ENCODE data around the gene OSGIN1. TPM values are rescaled to one million over a fixed set of nuclear protein-coding genes. Genes with fewer than 3 reads are reported as not detected.

OSGIN1 gene
- total RNA-seq, 1 experiment from 2014 or later: 69.7 TPM

- in situ Hi-C loops (cut with HindIII; ENCODE audit: low pct_unique_long_range_greater_than_20kb, low sequenced_read_pairs): no loop called here
- no peak for DNase-seq (ENCODE audit: low read depth)
These were observed 26.4 kb downstream of the OSGIN1 start for GRCh38 chr16:83979441-83979840.

- in situ Hi-C loops (cut with HindIII; ENCODE audit: low pct_unique_long_range_greater_than_20kb, low sequenced_read_pairs): no loop called here
- no peak for DNase-seq (ENCODE audit: low read depth)
These were observed 27.8 kb downstream of the OSGIN1 start for GRCh38 chr16:83980794-83981193.

GRCh38 chr16:83981799-83982198 is 28.8 kb downstream of the OSGIN1 start:
- in situ Hi-C loops (cut with HindIII; ENCODE audit: low pct_unique_long_range_greater_than_20kb, low sequenced_read_pairs): no loop called here
- no peak for DNase-seq (ENCODE audit: low read depth)

GRCh38 chr16:83983491-83983890 is 30.5 kb downstream of the OSGIN1 start:
- in situ Hi-C loops (cut with HindIII; ENCODE audit: low pct_unique_long_range_greater_than_20kb, low sequenced_read_pairs): no loop called here
- no peak for DNase-seq (ENCODE audit: low read depth)

- in situ Hi-C loops (cut with HindIII; ENCODE audit: low pct_unique_long_range_greater_than_20kb, low sequenced_read_pairs): no loop called here
- no peak for DNase-seq (ENCODE audit: low read depth)
These were observed 36.3 kb downstream of the OSGIN1 start for GRCh38 chr16:83989300-83989699.

- in situ Hi-C loops (cut with HindIII; ENCODE audit: low pct_unique_long_range_greater_than_20kb, low sequenced_read_pairs): no loop called here
- no peak for DNase-seq (ENCODE audit: low read depth)
These were observed 37.5 kb downstream of the OSGIN1 start for GRCh38 chr16:83990492-83990891.

- in situ Hi-C loops (cut with HindIII; ENCODE audit: low pct_unique_long_range_greater_than_20kb, low sequenced_read_pairs): no loop called here
- no peak for DNase-seq (ENCODE audit: low read depth)
These were observed 39.6 kb downstream of the OSGIN1 start for GRCh38 chr16:83992624-83993023.

- no peak for DNase-seq (ENCODE audit: low read depth)
- in situ Hi-C loops (cut with HindIII; ENCODE audit: low pct_unique_long_range_greater_than_20kb, low sequenced_read_pairs): no loop called here
These were observed 41.0 kb downstream of the OSGIN1 start for GRCh38 chr16:83994087-83994486.

- no peak for DNase-seq (ENCODE audit: low read depth)
- in situ Hi-C loops (cut with HindIII; ENCODE audit: low pct_unique_long_range_greater_than_20kb, low sequenced_read_pairs): no loop called here
These were observed 41.7 kb downstream of the OSGIN1 start for GRCh38 chr16:83994703-83995102.

GRCh38 chr16:83995754-83996153 is 42.7 kb downstream of the OSGIN1 start:
- DNase-seq (ENCODE audit: low read depth): no peak
- in situ Hi-C loops (cut with HindIII; ENCODE audit: low pct_unique_long_range_greater_than_20kb, low sequenced_read_pairs): no loop called here

GRCh38 chr16:83996481-83997252 is 43.6 kb downstream of the OSGIN1 start:
- DNase-seq (ENCODE audit: low read depth): no peak
- in situ Hi-C loops (cut with HindIII; ENCODE audit: low pct_unique_long_range_greater_than_20kb, low sequenced_read_pairs): no loop called here

GRCh38 chr16:83998091-83998490 is 45.1 kb downstream of the OSGIN1 start:
- DNase-seq (ENCODE audit: low read depth): no peak
- in situ Hi-C loops (cut with HindIII; ENCODE audit: low pct_unique_long_range_greater_than_20kb, low sequenced_read_pairs): no loop called here

GRCh38 chr16:84000989-84001642 is 48.1 kb downstream of the OSGIN1 start:
- DNase-seq (ENCODE audit: low read depth): no peak
- in situ Hi-C loops (cut with HindIII; ENCODE audit: low pct_unique_long_range_greater_than_20kb, low sequenced_read_pairs): no loop called here

- no peak for DNase-seq (ENCODE audit: low read depth)
- in situ Hi-C loops (cut with HindIII; ENCODE audit: low pct_unique_long_range_greater_than_20kb, low sequenced_read_pairs): no loop called here
These were observed 48.7 kb downstream of the OSGIN1 start for GRCh38 chr16:84001726-84002125.

- in situ Hi-C loops (cut with HindIII; ENCODE audit: low pct_unique_long_range_greater_than_20kb, low sequenced_read_pairs): no loop called here
- DNase-seq (ENCODE audit: low read depth): no peak
These were observed 50.0 kb downstream of the OSGIN1 start for GRCh38 chr16:84003038-84003437.

GRCh38 chr16:84004442-84004841 is 51.4 kb downstream of the OSGIN1 start:
- in situ Hi-C loops (cut with HindIII; ENCODE audit: low pct_unique_long_range_greater_than_20kb, low sequenced_read_pairs): no loop called here
- DNase-seq (ENCODE audit: low read depth): no peak

GRCh38 chr16:84005391-84005790 is 52.4 kb downstream of the OSGIN1 start:
- in situ Hi-C loops (cut with HindIII; ENCODE audit: low pct_unique_long_range_greater_than_20kb, low sequenced_read_pairs): no loop called here
- no peak for DNase-seq (ENCODE audit: low read depth)

- in situ Hi-C loops (cut with HindIII; ENCODE audit: low pct_unique_long_range_greater_than_20kb, low sequenced_read_pairs): no loop called here
- DNase-seq (ENCODE audit: low read depth): no peak
These were observed 54.5 kb downstream of the OSGIN1 start for GRCh38 chr16:84007520-84007919.

GRCh38 chr16:84007965-84008364 is 54.9 kb downstream of the OSGIN1 start:
- no peak for DNase-seq (ENCODE audit: low read depth)
- in situ Hi-C loops (cut with HindIII; ENCODE audit: low pct_unique_long_range_greater_than_20kb, low sequenced_read_pairs): no loop called here

GRCh38 chr16:84009282-84009681 is 56.2 kb downstream of the OSGIN1 start:
- in situ Hi-C loops (cut with HindIII; ENCODE audit: low pct_unique_long_range_greater_than_20kb, low sequenced_read_pairs): no loop called here
- no peak for DNase-seq (ENCODE audit: low read depth)
